ENCODE measurements around the gene FER1L5.

FER1L5 gene

GRCh38 chr2:96751800-96752199 lies 109.2 kb downstream of the FER1L5 start:
- no peak for DNase-seq

DNA sequence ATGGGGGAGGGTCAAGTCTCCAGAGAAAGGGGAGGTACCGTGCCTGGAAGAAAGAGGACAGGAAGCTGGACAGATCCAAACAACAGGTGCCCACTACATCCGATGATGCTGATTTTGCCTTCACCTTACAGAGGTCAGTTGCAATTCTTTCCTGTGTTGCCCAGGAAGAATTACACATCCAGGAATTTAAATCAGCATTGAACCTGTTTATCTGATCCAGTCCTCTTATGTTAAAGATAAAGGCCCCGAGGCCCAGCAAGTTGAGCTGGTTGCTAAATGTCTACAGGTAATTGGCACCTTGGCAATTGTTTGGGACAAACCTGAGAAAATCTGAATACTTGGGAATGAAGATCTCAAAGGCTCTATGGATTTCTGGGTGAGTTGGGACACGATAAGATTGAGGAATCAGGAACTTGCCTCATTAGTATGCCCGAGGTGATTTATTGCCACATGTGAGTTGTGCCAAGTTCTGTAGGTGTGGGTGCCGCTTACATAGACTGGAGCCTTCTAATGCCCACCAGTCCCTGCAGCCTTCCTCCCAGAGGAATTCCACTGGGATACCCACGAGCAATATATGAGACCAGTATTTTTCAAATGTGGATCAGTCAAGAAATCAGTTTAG lies 111.2 kb downstream of the FER1L5 start:
- DNase-seq = no peak

- no peak for DNase-seq
These were observed 111.8 kb downstream of the FER1L5 start for GRCh38 chr2:96754317-96754716.
